HG03558 (cell line): ENCODE results near the gene C1orf232.
A peak's percentile ranks its signal among the peaks of the same experiment; 100 is the strongest.

Source experiments
- ATAC-seq: cut with Tn5 transposase; IDR thresholded peaks from one replicate; pipeline ENCODE4 v1.9.1; 2021; ENCODE audit warnings: moderate number of reproducible peaks; ENCODE audit not compliant: unreplicated experiment; ENCODE audit errors: extremely low read depth

Gene C1orf232

DNA sequence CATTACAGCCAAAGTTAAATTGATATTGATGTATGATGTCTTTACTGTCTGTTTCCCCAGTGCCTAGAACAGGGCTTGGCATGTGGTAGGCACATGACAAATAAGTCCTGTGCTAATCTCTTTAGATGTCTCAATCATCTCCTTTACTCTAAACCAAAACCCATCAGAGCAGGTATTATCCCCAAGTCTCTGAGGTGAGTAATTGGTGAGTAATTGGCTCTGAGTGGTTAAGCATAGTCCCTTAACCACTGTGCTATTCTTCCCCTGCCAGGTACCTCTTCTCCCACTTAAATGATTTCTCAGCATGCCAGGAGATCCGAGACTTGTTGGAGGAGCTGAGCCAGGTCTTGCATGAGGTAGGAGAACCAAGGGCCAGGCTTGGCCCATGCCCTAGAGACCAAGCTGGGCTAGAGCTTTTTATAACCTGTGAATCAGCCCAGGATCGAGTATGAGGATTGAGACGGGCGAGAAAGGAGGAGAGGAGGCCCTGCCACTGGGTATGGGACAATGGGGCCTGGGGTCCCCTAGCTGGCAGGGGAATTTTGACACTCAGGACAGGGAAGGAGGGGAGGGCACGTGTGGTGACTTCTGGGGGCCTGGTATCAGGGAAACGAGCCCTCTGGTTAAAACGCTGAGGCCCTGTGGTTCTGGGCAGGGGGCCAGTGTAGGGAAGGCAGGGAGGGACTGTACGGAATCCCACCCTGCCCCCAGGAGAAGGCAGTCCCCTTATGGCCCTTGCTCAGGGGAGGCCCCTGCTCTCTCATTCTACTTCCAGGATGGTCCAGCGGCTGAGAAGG is 13.0 kb upstream of the C1orf232 start:
- ATAC-seq, result no peak

DNA sequence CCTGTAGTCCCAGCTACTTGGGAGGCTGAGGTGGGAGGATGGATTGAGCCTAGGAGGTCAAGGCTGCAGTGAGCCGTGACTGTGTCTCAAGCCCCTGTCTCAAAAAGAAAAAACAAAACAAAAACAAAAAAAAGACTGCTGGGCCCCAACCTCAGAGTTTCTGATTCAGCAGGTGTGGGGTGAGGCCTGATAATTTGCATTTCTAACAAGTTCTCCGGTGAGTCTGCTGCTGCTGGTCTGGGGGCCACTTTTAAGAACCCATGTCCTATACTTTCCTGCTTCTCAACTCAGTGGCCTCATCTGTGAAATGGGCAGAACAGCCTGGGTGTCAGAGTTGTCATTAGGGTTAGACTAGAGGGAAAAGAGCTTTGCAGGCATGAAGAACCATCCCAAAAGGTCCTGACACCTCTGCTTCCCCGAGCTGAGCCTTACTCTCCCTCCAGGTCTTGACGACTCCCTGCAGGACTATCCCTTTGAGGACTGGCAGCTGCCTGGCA is 11.3 kb upstream of the C1orf232 start:
- no peak for ATAC-seq

DNA sequence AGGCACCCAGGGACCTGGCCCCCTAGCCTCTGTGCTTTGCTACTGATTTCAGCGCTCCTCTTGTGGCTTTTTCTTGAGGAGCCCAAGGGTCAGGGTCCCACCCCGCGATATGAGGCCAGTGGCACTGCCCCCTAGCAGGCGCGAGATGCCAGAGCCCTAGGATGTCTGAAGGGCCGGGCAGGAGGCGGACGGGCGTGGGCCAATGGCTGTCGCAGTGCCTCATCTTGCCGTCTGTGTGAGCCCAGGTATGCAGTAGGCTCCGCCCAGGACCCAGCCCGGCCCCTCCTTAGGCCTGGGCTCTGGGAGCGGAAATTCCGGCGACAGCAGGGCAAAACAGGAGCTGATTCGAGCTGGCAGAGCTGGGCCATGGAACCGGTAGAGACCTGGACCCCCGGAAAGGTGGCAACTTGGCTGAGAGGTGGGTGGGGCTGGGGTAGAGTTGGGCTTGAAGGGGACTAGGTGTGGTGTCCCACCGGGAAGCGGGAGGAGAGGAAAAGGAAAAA is 8.5 kb upstream of the C1orf232 start, which contains the start of gene CNKSR1:
Gene CNKSR1 (plus strand): TSS at position 310 of the 503 bp plus-strand sequence. CDS start 57 bp downstream, at position 367.
- ATAC-seq, result no peak

DNA sequence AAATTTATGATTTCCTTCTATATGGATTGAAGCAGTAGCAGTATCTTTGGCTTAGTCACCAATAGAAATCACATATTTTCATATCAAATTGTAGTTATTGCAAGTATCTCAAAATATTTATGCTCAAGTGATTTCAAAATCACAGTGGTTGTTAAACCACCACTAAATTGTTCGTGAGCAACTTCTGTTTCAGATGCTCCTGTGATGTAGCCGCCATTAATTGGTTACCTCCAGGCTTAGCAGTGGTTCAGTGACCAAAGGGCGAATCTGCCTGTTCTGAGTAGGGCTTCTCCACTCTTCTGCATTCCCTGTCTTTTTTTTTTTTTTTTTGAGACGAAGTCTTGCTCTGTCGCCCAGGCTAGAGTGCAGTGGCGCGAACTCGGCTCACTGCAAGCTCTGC is 6.6 kb upstream of the C1orf232 start:
- ATAC-seq, result no peak

DNA sequence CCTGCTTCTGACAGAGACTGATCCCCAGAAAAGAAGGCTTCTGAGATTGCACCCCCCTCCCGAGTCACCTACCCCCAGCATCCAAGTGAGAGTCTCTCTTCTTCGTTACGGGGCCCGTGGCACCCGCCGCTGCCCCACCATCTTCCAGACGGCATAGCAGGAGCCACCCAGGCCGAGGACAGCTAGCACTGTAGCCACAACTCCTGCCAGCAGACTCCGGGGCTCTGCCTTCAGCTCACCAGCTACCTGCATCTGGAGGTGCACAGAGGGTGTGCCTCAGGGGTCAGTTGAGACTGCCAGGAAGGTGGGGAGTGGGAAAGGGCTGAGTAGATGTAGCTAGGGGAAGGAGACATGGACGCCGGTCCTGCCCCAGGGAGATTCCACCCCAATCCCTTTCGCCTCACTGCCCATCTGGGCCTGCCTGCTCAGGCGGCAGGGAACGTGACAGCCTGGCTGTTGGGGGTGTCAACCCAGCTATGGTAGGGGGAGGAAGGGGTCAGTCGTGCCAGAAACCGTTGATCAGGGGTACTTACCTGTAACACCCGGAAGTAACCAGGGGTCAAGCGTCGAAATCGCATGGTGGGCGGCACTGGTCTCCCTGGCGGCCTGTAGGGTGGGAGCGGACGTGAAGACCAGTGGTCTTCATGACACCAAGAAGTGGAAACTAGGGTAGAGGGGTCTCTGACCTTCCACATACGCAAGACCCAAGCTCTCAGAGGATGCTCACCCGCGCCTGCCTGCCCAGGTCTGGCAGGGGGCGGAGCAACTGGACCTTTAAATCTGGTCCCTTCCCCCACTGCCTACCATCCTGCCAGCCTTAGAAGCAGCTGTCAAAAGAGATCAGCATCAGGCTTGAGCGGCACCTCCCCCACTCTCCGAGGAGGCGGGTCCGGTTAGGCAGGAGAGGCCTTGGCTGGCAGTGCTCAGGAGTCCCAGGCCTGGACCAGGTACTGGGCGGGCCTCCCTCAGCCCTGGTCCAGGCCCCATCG is 2.6 kb upstream of the C1orf232 start, which contains the start of gene ZNF593OS:
Gene ZNF593OS (minus strand): TSS at position 749 of the 989 bp plus-strand sequence. CDS start 171 bp downstream, at position 578.
- ATAC-seq, result no peak

DNA sequence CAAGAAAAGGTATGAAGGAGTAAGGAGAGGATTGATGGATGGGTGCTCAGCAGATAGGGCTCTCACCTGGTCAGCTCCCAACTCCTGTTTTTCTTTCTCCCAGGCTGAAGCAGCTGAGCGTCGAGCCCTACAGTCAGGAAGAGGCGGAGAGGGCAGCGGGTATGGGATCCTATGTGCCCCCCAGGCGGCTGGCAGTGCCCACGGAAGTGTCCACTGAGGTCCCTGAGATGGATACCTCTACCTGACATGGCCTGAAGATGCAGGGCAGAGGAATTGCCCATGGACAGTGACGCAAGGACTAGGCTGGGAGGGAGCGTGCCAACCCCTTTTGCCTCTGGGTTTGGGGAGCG is 1.7 kb upstream of the C1orf232 start:
- no peak for ATAC-seq

DNA sequence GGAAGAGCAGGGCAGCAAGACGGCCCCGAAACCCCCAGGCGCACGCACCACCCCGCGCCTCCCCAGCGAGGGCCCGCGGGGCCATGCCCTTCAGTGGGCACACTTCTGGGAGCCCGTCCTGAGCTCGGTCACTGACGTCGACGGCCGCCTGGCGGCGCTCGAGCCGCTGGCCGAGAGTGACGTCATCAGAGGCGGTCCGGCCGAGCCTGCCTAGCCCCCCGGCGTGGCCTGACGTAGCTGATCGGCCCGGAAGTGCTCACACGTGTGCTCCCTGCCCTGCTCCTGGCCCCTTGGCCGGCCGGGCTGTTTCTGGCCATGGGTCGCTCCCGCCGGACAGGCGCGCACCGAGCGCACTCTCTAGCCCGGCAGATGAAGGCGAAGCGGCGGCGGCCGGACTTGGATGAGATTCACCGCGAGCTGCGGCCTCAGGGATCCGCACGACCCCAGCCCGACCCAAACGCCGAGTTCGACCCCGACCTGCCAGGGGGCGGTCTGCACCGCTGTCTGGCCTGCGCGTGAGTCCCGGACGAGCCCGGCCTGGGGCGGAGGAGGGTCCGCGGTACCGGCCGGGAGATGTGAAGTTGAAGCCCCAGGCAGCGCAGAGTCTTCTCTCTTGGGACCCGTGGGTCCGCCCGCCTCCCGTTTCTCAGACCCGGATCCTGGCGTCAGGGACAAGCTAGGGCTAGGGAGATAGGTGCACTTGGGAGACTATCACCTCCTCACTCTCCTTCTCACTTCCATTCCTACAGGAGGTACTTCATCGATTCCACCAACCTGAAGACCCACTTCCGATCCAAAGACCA is 1.1 kb upstream of the C1orf232 start, which contains the start of gene ZNF593:
Gene ZNF593 (plus strand): TSS at position 240 of the 803 bp plus-strand sequence. CDS start 76 bp downstream, at position 316.
- peak; percentile 68 for ATAC-seq

DNA sequence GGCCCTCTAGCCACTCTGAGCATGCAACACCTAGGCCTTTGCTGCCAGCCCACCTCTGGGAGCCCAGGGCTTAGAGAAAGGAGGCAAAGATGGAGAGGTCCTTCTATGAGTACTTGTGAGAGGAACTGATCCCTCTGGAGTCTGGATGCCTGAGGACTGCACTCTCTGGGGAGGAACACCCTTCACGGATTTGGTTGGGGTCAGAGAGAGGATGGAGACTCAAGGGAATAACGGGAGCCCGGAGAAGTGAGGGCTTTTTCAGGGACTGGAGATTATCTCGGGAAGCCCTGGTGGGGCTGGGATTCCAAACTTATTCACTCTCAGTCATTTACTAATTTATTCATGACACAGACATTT is 413 bp upstream of the C1orf232 start:
- no peak for ATAC-seq

DNA sequence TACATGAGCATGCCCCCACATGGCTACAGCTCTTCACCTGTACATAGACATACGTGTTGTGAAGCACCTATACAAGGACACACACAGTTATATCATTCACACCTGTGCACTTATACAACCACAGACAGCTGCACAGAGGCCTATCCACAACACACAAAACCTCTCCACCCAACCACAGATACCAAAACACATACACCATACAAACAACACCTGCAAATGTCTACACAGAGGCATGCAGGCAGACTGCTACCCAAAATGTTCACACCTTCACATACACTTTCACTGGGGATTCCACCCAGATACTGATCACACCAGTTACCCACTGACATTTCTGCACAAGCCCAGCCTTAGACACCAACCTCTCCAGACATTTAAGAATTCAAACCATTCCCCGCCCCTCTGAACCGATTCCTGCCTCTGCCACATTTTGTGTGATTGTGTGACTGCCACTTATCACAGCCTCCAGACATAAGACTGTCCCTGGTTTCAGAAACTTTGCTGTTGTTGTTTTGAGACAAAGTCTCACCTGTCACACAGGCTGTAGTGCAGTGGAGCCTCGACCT is 2.0 kb downstream of the C1orf232 start:
- ATAC-seq, result no peak

DNA sequence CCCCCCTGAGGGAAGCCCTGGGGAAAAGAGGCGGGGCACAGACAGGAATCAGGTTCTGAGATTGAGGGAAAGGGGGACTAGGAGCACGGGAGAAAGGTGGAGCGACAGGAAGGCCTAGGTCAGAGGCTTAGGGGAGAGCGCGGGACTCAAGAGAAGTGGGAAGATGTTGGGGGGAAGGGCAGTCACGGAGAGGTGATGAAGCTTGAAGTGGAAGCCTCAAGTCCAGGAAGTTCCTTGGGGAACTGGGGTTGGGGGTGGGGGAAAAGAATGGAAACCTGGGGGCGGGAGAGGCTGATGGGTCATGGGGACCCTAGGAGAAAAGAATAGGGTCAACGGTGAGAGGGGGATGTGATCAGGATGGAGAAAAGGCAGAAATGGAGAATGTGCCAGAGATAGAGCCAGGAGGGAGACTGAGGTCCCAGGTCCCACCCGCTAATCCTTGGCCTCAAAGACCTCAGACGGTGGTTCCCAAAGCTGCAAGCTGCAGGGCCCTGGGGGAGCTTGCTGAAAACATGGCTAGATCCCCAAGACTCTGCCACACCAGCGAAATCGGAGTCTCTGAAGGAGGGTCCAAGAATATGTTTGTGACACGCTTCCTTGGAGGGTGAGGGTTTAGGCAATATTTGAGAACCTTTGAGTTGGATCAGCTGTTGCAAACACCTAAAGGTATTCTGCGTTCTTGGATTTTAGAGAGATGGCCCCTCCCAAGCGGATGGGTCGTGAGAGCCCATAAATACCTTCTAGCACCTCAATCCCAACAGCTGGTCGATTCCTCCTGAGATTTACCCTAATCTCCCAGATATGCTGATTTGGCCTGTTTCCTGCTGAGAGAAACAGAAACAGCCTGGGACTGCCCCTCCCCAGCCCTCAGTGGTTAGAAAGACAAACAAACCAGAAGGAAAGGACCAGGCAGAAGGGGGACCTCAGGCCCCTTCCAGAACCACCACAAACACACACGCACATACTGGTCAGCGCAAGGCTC is 3.6 kb downstream of the C1orf232 start:
- no peak for ATAC-seq

DNA sequence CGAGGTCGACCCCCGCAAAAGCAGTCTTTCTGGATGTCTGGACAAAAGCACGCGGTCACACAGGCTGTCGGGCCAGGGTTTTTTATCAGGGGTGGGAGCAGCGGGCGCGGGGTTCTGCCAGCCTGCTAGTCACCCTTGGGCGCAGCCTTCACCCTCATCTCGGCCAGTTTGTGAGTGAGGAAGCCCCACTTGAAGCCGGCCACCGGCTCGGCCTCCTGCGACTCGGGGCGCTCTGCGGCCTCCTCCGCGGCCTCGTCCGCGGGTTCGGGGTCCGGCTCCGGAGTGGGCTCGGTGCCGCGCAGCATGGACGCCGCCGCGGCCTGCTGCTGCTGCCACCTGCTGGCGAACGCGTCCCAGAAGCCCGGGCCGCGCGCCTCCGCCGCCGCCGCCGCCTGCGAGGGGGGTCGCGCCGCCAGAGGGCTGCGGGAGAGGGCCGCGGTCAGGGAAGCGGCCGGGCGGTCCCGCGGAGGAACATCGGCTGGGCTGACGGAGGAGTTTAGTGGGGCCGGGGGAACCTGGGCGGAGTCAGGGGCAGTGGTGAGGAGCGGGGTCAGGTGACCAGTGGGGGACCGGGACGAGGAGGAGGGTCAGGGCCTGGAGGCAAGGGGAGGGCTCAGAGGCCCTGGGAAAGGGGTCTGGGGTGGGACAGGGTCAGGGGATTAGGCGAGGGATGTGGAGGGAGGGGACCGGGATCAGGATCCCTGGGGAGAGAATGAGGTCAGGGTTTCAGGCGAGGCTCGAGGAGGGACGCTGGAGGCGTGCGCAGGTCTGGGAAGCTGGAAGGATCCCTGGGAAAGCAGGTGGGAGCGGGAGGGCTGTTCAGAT is 4.5 kb downstream of the C1orf232 start:
- ATAC-seq, result no peak

DNA sequence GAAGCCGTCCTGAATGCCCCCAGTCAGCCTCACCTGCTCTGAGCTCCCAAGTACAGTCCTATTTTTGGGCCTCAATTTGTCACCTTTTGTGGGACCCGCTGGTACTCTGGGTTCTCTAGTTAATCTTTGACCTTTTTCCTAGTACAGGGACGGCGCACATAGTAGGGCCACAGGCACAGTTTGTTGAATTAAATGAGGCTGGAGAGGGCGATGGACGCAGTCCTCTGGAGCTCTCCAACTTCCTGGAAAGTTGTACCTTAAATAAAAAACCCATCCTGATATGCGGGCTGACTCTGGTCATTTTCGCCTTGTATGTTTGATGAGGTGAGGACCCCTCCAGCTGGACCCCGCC is 5.1 kb downstream of the C1orf232 start:
- ATAC-seq, result no peak

DNA sequence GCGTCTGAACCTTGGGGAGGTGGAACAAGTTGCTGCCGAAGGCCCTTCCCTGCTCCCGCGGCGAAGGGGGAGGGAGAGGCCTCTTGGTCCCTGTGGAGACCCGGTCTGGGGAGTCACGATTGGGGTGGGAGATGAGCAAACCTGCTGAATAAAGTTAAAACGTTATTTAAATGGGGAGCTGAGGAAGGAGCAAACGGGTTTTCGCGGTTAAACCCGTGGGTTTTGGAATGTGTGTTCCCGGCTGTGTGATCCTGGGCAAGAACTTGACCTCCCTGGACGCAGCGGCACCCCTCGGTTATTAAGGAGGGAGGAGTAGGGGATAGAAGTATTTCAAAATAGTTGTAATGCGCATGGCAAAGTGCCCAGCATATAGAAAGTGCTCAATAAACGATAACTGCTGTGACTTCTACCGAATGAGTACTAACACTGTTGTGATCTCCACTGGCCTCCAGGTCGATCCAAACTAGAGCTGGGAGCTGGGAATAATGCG is 6.5 kb downstream of the C1orf232 start:
- ATAC-seq, result no peak

DNA sequence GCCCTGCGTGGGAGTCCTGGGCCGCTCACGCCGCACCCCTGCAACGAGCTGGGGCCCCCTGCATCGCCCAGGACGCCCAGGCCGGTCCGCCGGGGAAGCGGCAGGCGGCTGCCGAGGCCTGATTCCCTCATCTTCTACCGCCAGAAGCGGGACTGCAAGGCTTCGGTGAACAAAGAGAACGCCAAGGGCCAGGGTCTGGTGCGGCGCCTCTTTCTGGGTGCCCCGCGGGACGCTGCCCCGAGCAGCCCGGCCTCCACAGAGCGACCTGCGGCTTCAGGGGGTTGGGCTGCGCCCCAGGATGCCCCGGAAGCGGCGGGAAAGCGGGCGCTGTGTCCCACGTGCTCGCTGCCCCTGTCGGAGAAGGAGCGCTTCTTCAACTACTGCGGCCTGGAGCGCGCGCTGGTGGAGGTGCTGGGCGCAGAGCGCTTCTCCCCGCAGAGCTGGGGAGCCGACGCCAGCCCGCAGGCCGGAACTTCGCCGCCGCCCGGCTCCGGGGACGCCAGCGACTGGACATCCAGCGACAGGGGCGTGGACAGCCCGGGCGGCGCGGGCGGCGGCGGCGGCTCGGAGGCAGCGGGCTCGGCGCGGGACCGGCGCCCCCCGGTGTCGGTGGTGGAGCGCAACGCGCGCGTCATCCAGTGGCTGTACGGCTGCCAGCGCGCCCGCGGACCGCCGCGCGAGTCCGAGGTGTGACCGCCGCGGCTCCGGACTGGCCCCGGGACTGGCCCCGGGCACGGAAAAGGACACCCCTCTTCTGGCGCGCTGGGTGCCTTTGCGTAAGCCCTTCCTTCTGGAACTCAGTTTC is 7.1 kb downstream of the C1orf232 start:
- no peak for ATAC-seq

DNA sequence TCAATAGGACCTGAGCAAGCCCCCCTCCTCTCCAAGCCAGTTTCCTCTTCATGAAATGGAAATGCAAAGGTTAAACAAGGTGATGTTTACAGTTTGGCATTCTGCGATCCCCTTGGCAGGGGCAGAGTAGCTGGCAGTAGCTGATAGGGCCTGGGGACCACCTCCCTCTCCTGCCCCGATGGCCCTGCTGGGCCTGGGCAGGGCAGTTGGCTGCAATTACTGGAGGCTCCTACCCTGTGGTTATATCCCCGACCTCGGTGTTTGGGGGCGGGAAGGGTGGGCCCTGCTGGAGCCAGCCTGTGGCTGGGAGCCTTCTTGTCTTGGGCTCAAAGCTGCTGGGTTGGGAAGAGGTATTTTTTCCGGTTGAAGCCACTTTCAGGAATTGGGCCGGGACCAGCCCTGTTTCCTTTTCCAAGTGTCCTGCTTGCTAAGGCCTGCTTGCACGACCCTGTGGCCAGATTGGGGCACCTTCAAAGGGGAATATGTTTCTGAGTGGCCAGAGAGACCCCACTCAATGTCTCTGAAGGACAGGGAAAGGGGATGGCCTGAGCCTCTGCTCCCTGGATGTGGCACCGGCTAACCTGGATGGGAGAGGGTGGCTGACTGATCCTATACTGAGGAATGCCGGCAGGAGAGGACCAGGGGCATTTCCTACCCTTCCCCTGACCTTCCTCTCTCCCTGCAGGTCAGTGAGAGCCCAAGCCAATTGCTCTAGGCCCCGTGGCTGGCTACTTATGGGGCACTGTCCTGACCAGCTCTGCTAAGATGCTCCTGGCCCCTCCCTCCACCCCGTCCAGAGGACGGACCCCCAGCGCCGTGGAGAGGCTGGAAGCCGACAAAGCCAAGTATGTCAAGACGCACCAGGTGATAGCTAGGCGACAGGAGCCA is 8.0 kb downstream of the C1orf232 start:
- no peak for ATAC-seq

DNA sequence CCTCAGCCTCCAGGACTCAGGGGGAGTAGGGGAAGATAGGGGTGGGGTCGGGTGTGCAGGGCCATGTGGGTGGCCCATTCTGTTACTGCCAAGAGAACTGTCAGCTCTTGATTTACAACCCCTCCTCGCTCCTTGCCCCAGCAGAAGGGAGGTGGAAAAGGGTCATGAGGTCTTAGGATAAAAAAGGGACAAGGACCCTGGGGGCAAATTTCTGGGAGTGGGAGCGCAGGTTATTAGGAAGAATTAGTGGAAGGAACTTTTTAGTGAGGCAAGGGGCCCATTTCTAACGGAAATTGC is 9.1 kb downstream of the C1orf232 start:
- no peak for ATAC-seq
